Activated CD4-positive, alpha-beta T cell treated with anti-CD3 and anti-CD28 coated beads, Interleukin-2, amount 50 U/mL, for 48 hours (primary cell): ENCODE data around the gene TAF4.
"Not testable (repeated sequence)": the region's sequence is repeated elsewhere in the genome, so short reads cannot be mapped to it uniquely, and the experiment has no call there.

Experiments
- DNase-seq, 2 experiments: peaks; one replicate each; pipeline ENCODE4 v3.0.0-alpha.2; 2020

The TAF4 gene

DNA sequence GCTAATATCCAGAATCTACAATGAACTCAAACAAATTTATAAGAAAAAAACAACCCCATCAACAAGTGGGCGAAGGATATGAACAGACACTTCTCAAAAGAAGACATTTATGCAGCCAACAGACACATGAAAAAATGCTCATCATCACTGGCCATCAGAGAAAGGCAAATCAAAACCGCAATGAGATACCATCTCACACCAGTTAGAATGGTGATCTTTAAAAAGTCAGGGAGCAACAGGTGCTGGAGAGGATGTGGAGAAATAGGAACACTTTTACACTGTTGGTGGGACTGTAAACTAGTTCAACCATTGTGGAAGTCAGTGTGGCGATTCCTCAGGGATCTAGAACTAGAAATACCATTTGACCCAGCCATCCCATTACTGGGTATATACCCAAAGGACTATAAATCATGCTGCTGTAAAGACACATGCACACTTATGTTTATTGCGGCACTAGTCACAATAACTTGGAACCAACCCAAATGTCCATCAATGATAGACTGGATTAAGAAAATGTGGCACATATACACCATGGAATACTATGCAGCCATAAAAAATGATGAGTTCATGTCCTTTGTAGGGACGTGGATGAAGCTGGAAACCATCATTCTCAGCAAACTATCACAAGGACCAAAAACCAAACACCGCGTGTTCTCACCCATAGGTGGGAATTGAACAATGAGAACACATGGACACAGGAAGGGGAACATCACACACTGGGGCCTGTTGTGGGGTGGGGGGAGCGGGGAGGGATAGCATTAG lies 6.2 kb upstream of the TAF4 start:
- DNase-seq = not testable (repeated sequence)

DNA sequence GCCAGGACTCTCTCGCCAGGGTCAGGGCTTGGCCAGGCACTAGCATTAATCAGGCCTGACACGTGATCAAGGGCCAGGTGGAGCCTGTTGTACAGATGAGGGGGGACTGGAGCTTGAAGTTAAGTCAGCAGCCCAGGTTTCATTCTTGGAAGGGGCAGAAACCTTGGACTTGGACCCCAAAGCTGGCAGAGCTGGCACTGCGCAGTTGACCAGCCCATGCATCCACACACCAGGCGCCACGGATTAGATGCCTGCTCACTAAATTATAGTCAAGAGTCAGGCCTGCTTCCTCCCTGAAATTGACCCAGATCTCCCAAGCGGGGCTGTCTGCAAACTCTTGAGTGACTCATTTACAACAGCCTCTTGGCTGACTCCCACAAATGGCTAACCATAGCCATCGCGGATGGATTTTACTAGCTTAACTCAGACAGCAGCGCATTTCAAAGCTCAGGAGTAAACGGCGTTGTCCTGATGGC lies 4.1 kb upstream of the TAF4 start:
- no peak for DNase-seq

DNA sequence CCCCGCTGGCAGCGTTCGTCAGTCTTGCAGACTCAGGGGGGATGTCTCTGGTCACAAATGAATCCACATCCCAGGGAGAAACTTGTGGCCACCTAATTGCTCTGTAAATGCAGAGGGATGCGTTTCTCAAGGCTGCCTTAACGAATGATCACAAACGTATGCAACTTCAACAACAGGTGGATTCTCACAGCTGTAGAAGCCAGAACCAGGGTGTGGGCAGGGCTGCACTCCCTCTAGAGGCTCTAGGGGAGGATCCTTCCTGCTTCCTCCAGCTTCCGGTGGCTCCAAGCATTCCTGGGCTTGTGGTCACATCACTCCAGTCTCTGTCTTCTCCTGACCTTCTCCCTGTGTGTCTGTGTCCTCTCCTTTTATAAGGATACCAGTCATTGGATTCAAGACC lies 3.3 kb upstream of the TAF4 start:
- no peak for DNase-seq

DNA sequence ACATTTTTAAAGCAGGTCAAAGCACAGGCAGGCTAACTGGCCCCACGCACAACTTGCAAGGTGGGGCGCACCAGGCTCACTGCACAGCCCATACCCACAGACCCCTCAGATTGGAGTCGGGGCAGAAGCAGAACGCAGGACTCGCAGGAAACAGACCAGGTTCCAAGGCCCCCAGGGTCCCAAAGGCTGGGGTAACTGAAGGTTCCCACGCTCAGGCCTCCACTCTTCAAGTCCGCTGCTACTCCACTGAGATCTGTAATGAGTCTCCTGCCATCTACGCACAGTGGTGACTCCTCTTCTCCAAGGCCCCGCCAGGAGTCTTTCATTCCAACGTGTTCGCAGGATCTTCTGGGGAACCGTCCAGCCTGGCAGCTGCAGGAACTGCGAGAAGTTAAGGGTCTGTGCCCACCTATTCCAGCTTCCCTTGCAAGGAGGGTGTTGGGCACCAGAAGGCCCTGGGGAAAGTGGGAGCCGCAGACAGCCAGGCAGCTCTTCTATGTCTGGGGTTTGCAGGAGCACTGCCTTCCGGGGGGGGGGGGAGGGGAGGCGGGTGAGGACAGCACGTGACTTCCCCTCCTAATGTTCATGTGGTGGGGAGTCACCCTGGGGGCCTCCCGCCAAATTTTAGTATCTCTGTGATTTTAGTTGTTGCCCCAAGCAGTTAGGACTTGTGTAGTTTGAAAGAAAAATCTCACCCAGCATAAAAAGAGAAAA lies 2.0 kb upstream of the TAF4 start:
- DNase-seq = no peak

DNA sequence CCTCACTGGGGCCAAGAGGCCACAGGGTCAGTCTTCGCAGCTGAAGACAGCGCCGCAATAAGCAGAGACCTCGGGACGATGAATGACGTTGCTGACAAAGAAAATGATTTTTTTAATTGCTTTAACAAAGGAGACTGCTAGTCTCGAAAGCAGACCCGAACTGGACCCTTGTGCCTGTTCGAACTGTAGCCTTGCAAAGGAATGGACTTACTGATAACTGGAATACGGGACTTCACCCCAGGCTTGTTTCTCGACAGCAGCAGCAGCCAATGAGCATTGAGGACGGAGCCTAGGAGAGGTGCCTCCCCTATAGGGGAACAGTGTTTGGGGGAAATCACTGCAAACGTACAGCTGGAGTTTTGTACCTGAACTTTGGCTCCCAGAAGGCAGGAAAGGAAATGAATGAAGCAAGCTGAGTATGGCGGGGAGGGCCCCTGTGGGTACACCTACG lies 1.3 kb upstream of the TAF4 start:
- DNase-seq = peak; percentile 22 to 29

DNA sequence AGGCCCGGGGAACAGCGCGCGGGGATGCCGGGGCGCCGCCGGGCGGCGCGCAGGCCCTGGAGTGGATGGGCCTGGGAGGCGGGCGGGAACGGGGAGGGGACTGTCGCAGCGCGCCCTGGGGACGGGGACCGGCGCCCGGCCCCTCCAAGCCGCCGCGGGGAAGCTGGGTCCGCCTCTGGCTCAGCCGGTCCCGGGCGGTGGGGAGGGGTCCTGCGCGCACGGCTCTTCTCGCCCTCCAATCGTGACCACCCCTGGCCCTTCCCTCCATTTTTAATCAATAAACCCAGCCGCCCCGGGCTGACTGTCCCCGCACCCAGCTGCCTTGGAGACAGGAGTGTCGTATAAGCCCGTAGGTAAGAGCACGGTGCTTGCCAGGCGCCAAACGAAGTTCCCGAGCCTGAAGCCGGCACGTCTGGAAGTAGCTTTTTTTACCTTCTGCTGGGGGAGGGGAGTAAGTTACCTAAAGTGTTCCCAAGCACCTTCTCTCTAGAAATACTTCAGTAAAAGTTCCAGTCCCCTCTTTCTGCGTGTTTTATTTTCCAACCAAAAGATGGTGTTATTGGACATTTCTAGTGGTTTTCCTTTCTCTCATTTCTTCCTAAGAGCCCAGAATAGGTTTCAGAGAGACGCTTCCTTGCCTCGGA lies 780 bp upstream of the TAF4 start:
- DNase-seq = peak; percentile 46 to 58

DNA sequence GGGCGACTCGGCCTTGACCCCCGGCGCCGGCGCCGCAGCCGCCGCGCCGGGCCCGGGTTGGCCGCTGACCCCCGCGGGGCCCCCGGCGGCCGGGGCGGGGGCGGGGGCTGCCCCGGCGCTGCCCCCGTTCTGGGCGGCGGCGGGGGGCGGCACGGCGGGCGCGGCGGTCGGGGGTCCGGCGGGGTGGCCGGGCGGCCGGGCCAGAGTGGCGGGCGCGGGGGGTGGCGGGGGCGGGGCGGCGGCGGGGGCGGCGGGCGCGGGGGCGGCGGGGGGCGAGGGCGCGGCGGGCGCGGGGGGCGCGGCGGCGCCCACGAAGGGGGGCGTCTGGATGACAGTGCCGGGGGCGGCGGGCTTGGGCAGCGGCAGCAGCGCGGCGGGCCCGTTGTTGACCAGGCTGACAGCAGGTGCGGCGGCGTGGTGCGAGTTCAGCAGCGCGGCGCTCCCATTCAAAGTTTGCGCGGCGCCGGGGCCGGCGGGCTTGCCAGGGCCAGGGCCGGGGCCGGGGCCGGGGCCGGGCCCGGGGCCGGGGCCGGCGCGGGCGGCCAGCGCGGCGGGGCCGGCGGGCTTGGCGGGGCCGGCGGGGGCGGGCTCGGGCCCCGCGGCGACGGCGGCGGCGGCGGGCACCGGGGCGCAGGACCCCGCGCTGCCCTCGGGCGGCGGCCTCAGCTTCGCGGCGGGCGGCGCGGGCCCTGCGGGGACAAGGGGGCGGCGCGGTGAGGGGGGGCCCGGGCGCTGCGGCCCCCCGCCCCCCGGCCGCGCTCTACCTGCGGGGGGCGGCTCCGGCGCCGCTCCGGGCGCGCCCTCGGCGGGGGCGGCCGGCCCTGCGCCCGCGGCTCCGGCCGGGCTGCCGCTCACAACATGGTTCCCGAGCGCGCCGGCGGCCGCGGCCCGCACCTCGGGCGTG lies 659 bp downstream of the TAF4 start:
- peak in 1 of 2 experiments; percentile 14 for DNase-seq

DNA sequence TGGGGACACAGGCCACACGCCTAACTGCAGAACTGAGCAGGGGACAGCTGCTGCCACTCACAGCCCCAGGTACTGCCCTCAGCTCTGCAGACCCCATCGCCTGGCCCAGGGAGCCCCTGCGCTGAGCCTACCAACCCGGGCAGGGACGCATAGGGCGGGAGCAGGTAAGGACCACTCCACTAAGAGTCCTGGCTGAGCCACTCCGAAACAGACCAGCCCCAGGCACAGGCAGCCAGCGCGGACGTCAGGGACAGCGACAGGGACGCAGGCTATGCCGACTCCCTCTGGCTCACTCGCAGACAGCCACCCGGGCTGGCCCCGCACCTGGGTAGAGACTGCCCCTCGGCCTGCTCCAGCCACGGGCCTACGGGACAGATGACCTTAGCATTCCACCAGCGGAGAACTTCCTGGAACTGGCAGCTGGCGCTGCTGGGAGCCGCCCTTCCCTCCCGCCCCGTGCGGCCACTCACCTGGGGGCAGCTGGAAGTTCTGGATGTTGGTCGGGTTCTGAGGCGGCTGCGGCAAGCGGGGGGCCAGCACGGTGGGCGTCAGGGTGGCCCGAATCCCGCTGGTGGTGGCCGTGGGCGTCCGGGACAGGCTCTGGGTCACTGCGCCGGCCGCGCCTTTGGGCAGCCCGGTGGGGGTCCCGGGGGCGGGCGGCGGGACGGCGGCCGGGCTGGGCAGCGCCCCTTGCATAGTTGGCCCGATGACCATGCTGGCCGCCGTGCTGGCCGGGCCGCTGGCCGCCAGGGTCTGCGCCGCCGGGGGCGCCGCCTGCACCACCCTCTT lies 1.5 kb downstream of the TAF4 start:
- no peak for DNase-seq

DNA sequence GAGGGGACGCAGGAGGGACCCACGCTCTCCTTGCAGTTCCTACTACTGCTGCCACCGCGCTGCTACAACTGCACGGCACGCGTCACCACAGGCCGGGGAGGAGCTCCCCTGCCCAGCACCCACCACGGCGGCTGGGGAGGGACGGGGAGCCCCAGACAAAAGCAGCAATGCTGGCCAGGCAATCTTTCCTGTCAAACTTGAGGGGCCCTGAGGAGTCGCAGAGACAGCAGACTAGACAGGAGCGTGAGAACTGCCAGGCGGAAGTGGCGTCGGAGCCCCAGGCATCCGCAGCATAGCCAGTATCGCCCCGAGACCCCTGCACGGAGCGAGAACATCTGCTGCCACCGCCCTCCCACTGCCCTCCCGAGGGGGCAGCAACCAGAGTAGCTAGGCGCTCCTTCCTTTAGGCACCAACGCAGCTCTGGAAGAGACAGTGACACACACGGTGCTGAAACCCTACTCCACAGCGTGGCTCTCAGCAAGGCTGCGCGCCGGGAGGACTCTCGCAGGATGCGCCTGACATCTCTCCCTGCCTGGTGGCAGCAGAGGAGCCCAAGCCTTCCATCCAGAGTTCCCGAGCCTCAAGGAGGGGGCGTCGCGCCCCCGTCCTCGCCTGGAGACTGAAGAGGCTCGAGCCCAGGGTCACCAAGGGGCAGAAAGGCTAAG lies 2.2 kb downstream of the TAF4 start:
- no peak for DNase-seq

DNA sequence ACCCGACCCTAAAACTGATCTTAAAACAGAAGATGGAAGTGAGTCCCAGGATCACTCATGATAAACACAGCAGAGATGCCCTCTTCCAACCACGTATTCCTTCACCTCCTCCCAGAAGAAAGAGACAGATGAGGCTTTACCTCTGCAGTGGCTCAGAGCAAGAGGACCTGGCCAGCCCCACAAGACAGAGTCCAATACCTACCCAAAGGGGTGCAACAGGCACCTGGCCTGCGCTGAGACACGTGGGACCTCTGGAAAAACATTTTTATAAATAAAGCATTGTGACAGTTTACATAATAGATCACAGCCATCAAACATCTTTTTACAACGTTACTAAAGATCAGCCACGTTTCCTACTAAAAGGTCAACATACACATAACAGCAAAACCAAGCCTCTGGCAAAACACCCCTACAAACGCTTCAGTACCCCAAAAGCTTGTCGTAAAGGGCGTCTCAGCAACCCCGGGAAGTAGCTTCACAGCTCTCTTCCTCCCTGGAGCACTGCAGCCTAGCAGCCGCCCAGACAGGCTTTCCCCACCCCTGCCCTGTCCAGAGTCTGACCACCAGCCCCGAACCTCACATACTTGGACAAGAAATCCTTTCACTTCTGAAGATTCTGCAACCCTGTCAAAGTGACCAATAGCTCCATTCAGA lies 2.9 kb downstream of the TAF4 start:
- DNase-seq = no peak

DNA sequence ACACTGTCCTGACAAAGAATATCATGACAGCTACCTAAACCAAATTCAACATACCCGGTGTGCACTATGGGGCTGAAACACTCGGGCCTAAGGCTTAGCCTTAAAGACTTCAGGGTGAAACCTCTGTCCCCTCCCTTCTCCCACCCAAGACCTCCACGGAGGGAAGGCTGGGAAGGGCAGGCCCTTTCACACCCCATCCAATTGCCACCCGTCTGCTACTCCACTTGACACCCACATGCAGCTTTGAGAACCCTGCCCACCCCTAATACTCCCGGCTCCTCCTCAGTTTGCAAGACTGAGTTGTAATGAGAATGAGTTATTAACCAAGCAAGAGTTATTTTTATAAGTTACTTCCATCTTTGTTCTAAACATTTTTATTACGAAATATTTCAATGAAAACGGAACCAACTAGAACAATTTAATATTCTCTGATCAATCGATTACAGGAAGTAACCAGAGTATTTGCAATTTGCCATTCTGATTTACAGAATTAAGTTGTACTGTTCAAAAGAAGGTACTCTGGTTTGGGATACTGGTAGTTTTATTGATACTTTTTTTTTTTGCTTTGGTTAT lies 3.7 kb downstream of the TAF4 start:
- no peak for DNase-seq

DNA sequence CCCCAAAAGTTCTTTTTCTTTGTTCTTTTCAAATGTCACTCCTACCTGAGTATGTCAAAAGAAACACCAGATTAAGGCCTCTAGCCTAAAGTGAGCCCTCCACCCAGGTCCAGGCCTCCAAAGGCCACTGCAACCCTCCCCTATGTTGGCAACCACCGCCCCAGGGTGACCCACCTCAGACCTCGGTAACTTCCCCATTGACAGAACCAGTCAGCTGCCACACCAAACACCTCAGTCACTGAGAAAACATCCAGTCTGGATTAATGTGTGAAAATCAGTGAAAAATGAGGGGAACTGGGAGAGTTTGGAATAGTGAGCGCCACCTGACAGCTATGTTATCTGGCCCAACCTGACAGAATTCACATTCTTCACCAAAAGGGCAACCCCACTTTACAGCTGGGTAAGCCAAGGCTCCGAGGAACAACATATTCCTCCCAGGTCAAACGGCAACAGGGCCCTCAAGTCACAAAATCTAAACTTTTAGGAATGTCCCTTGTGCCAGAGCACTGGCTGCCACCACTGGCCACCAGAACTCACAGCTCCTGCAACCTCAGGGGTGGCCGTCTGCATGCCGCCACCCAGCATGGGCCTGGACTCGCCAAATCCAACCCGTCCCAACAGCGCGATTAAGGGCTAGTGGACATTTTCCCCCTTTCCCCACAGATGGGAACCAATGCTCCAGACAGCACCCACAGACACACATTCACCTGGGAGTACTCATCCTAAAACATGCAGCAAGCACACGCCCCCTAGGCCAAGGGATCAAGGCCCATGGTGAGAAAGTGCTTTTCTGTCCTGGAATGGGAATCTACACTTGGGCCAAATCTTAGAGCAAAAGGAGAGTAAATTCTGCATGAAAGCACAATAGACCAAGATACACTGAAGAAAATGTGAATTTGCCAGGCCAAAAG lies 4.8 kb downstream of the TAF4 start:
- no peak for DNase-seq

DNA sequence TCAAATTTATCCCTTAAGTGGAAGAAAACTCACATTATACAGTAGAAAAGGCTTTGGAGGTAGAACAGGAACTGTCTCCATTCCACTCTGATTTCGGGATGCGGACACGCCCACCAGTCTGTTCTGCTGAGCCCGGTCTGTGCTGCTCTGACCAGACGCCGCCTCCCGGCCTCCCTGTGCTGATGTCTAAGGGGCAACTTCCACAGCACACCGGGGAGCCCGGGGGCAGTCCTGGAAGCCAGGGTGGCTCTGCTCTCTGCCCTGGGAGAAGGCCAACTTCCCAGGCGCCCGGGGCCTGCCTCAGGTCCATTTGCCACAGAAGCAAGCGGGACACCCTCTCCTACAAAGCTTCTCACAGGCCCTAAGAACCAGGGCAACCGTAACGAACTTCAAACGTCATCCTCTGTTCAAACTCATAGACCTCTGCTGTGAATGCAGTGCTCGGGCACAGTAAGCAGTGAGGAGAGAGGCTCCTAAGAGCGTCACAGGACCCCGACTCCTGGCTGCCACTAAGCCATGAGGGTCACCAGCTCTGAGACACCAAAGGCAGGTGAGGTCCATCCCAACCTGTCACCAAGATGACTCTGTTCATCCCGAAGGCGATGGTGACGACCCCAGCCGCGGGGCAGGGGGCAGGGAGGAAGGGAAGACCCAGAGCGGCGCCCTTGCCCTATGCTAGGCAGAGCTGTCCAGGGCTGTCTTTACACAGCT lies 5.6 kb downstream of the TAF4 start:
- DNase-seq = no peak

DNA sequence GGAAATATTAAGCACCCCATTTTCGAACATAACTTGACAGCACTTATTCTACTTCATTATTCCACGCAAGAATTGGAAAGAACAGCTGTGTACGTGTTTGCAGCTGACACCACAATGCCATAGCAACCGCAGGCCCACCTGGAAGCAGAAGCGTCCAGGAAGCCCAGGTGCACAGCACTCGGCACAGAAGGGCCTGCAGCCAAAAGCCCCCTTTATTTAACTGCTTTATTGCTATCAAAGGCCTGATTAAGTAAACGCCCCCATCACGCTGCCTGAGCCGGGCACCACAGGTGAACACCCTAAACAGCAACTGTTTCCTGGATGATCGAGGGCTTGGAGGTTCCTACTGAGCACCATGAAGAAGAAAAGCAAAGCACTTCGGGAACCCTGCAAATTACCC lies 6.3 kb downstream of the TAF4 start:
- no peak for DNase-seq

DNA sequence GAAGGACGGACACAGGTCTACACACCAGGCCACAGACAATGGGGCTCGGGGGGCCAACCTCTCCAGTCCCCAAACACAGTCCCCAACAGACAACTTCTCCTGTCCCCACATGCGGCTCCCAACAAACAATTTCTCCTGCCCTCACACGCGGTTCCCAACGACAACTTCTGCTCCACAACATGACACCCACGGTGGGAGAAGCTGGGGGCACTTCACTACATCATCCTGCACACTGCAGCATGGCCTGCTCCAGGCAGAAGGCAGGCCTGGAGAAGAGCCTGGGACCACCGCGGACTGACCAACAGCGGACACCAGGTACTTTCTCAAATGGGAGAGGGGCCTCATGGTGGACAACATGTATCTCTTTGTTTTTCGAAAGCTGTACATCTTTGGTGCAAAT lies 6.7 kb downstream of the TAF4 start:
- no peak for DNase-seq

DNA sequence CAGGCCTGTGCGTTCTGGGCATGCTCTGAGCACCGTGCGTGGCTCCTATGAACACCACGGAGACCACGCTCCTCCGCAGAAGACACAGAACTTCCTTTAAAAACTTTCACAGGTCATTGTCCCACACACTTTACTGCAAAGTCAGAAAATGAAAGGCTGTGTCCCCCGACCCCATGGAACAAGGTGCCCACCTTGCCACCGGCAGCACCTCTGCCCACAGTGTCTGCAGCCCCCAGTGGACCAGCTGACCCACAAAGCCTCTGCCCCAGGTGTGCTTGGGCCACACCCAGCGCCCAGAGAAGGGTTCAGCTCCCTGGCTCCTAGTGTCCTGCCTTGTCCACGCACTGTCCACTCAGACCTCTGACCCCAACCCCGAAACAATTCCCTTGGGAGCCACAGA lies 8.7 kb downstream of the TAF4 start:
- no peak for DNase-seq

DNA sequence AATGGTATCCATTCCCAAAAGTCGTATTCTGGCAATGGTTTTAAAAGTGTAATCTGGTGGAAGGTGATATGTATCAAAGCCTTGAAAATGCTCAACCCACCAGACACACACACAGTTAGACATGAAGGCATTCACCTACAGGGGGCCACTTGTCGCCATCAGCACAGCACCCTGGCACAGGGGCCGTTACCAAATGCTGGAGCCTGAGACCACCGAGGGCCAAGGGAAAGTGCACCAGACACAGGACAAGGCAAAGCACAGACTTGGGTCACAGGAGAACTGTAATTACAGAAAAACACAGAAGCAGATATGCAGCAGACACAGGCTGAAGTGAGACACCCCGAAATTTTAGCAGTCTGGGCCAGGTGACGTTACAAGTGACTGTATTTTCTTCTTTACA lies 9.3 kb downstream of the TAF4 start:
- no peak for DNase-seq

DNA sequence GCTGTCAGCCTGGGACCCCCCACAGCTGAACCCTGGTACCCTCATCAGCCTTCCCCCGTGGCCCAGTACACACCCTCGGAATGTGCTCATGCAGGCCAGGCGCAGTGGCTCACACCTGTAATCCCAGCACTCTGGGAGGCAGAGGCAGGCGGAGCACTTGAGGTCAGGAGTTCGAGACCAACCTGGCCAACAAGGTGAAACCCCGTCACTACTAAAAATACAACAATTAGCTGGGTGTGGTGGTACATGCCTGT lies 9.9 kb downstream of the TAF4 start:
- not testable (repeated sequence) for DNase-seq
